Activated gamma-delta T cell (primary cell): ENCODE results near the gene CD300C.
"Not testable (repeated sequence)": the region's sequence is repeated elsewhere in the genome, so short reads cannot be mapped to it uniquely, and the experiment has no call there.

ENCODE experiments used
- DNase-seq: peaks from one replicate; lab custom pipeline; 2025; lab: John Stamatoyannopoulos, UW
- total RNA-seq, 2 donors: gene quantifications; one replicate each; lab custom pipeline; 2026; lab: John Stamatoyannopoulos, UW

The CD300C gene
- 0 to 0.22 reads per million in 2 donors for total RNA-seq

GRCh38 chr17:74545843-74546230, at the start of gene CD300C:
TSS of gene CD300C (minus strand) at chr17:74546115. CDS start at chr17:74545782, 333 bp downstream.
- no peak for DNase-seq

- DNase-seq = no peak
These were observed 49.3 kb upstream of the CD300C start for GRCh38 chr17:74595037-74595750.

GRCh38 chr17:74592087-74592990, 46.4 kb upstream of the CD300C start, which contains the start of gene CD300LD:
TSS of gene CD300LD (minus strand) at chr17:74592283. CDS start at chr17:74592202, 81 bp downstream.
- DNase-seq = no peak

GRCh38 chr17:74591503-74591902, 45.6 kb upstream of the CD300C start:
- DNase-seq = no peak

GRCh38 chr17:74585711-74586110, 39.8 kb upstream of the CD300C start:
- DNase-seq = no peak

GRCh38 chr17:74584292-74585060, 38.6 kb upstream of the CD300C start:
- no peak for DNase-seq

GRCh38 chr17:74582633-74583032, 36.7 kb upstream of the CD300C start:
- DNase-seq = no peak

- DNase-seq = no peak
These were observed 34.0 kb upstream of the CD300C start for GRCh38 chr17:74579900-74580299.

DNA sequence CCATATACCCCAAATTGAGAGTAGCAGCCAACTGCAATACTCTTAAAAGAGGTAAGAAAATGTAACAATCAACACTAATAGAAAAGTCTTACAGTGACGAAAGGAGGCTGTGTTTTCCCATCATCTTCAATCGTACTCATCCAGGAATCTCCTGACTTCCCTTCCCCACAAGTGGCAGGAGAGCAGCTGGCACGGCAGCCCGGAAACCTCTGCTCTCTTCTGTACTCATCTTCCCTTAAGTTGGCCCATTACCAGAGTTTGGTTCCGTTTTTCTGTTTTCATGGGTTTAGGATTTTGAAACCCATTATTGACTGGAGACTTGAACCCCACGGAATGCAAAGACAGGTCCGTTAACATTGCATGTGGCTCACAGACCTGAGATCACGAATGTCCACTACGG, 33.1 kb upstream of the CD300C start:
- no peak for DNase-seq

DNA sequence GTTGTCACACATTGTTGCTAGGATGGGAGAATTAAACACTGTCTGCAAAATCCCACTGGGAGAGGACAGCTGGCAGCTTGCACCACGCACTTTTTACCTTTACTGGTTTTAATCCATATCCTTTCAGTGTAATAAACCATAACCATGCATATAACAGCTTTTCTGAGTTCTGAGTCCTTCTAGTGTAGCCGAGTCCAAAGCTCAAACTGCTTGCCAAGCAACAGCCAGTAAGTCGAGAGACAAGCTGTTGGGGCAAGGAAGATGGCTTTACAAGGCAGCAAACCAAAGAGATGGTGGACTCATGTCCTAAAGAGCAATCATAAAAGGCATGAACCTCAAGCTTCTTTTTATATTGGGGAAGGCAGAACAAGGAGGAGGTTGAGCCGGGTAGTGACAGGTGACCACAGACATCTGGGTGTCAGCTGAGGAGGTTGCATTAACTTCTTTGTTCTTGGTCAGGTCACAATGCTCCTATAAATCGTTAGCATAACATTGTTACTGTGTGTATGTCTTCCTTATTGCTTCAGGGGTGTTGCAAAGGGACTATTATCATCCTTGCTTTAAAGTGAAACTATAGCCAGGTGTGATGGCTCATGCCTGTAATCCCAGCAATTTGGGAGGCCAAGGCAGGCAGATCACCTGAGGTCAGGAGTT, 28.7 kb upstream of the CD300C start:
- no peak for DNase-seq

DNA sequence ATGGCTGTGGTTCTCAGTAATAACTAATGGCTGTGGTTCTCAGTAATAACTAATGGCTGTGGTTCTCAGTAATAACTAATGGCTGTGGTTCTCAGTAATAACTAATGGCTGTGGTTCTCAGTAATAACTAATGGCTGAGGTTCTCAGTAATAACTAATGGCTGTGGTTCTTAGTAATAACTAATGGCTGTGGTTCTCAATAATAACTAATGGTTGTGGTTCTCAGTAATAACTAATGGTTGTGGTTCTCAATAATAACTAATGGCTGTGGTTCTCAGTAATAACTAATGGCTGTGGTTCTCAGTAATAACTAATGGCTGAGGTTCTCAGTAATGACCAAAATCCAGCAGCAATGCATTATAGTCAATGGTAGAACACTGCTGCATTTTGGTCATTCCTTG, 27.7 kb upstream of the CD300C start:
- not testable (repeated sequence) for DNase-seq

DNA sequence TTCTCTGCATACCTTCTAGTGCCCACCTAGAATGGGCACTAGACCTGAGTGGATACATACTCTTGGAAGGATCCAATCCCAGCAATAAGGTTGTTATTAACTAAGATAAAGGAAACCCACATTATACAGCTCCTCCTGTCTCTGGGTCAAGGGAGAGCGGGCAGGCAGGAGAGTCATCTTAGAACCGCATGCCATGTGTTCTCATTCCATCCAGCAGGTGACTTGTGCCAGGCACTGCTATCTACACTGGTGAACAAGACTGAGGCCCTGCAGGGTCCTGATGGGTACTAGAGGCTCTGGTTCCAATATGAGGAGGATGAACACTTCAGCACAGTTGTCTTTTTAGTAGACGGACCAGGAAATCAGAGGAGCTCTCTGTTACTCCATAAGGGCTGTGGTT, 27.3 kb upstream of the CD300C start:
- DNase-seq = no peak

DNA sequence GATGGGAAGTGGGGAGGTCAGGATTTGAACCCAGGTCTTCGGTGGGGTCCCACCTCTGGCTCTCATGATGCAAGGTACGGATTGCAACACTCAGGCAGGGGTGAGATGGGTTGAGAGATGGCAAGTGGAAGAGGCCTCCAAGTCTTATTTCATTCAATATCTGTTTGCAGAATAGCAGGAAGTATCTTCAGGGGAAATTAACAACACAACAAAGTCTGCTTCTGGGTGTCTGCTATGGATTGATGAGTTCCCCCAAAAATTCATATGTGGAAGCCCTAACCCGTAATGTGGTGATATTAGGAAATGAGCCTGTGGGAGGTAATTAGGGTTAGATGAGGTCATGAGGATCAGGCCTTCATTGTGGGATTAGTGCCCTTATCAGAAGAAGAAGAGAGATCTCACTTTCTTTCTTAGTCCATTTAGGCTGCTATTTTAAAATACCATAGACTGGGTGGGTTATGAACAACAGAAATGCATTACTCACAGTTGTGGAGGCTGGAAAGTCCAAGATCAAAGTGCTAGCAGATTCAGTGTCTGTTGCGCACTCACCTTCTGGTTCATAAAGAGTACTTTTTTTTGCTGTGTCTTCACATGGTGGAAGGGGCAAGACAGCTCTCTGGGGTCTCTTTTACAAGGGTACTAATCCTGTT, 25.8 kb upstream of the CD300C start:
- DNase-seq = no peak

DNA sequence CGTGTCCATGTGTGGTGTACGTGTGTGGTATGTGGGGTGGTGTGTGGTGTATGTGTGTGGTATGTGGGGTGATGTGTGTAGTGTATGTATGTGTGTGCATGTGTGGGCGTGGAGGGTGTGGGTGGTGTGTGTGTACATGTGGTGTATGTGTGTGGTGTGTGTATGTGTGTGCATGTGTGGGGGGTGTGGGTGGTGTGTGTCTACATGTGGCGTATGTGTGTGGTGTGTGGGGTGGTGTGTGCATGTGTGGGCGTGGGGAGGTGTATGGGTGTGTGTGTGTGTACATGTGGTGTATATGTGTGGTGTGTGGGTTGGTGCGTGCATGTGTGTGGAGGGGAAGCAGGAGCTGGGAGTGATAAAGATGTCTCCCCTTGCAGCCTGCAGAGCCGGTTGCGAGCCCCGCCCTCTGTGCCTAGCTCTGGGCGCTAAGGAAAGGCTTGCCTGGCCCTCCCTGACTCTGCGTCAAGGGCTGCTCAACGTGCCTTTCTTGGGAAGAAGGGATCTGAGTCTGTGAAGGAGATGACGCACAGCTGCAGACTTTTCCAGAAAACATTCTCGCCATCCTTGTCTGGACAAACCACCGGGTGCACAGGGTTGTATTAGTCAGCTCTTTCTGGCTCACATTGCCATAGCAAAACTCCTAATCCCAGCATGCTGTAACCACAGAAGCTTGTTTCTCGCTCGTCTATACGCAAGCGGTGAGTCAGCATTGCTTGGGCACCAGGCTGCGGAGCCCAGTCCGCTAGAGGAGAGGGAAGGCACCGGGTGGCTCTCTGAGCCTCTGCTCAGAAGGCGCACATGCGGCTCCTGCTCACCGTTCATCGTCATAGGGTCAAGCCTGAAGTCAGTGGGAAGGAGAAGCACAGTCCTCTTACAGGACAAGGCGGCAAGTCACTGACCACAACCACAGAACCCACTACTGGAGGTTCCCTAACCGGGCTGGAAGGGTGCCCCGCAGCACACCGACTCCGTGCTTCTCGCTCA, 23.4 kb upstream of the CD300C start:
- no peak for DNase-seq

DNA sequence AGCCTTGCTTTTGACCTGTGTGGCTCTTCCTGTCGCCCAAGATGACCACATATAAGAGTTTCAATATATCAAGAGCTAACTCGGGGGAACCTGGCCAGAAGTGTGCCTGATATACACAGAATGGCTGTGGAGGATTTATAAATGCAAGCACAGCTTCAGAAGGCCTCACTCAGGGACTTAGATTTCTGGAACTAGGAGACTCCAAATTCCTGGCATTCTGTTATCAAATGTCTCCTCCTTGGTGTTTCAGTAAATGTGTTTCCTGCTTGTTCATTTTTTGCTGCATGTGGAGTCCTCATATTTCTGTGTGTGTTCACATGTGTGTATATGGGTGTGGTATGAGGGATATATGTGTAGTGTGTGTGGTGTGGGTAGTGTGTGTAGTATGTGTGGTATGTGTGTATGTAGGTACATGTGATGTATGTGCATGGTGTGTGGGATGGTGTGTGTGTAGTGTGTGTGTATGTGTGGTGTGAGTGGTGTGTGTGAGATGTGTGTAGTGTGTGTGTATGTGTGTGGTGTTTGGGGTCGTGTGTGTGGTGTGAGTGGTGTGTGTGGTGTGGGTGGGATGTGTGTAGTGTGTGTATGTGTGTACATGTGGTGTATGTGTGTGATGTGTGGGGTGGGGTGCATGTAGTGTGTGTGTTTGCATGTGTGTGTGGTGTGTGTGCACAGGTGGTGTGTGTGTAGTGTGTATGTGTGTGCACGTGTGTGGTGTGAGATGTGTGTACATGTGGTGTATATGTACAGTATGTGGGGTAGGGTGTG, 22.4 kb upstream of the CD300C start:
- DNase-seq = no peak

DNA sequence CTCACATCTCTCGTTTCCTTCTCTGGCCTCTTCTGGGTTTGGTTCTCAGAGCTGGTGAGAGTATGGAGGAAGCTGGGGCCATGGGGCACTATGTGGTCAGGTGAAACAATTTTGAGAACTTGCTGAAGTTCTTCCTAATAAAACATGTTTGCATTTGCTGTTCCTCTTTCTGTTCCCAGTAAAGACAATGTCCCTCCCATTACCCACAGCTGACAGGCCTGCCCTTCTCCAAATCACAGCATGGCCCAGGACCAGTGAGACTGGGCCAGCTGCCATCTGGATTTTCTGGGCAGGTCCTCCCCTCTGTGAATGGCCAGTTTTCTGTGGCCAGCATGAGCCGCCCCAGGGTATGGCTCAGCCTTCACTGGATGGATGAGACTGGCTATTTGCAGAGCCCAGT, 21.5 kb upstream of the CD300C start, which contains the start of gene CD300H:
Gene CD300H, minus strand, starts transcription at position 113 of the 400 bp plus-strand sequence.
- DNase-seq = no peak

- DNase-seq = no peak
These were observed 20.3 kb upstream of the CD300C start for GRCh38 chr17:74566132-74566753.

DNA sequence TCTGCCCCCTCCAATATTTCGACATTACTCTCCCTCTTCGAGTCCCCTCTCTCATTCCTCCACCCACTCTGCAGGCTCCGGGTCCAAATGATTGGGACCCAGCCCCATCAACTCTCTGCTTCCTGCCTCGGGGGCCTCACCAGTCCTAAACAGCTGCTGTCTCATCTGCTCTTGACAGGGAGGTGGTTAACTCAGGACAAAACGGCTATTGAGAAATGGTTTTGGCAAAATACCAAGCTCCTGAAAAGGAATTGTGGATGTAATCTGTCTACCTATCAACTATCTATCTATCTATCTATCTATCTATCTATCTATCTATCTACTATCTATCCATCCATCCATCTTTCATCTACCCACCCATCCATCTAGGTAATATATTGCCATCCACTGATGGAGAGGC, 19.2 kb upstream of the CD300C start:
- no peak for DNase-seq

- DNase-seq = no peak
These were observed 17.4 kb upstream of the CD300C start for GRCh38 chr17:74563358-74563757.
